DMS114 treated with DMSO at 0.1 percent for 48 hours (cell line): Measurements from ENCODE around the gene ANTKMT.
"Not testable (repeated sequence)": the region's sequence is repeated elsewhere in the genome, so short reads cannot be mapped to it uniquely, and the experiment has no call there.

Experiments used
- DNase-seq: peaks from one replicate; lab custom pipeline; 2025; ENCODE audit not compliant: unreplicated experiment; lab: John Stamatoyannopoulos, UW

ANTKMT gene

DNA sequence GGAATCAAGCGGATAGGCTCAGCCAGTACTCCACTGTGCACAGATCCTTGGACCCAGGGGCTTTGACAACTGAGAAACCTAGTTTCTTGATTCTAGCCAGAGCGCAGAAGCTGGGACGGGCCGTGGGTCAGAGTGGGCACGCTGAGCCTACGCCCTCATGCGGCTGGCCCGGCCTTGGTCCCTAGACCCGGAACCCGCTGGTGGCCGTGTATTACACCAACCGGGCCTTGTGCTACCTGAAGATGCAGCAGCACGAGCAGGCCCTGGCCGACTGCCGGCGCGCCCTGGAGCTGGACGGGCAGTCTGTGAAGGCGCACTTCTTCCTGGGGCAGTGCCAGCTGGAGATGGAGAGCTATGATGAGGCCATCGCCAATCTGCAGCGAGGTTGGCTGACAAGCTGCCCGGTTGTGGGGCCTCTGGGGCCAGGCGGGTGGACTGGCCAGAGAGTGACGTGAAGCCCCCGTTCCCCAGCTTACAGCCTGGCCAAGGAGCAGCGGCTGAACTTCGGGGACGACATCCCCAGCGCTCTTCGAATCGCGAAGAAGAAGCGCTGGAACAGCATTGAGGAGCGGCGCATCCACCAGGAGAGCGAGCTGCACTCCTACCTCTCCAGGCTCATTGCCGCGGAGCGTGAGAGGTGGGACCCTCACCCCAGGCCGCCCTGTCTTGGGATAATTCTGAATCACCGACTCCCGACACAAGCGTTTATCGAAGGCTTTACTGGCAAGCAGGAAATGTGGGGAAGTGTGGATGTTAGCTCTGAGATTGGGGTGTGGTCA, 39.8 kb upstream of the ANTKMT start:
- no peak for DNase-seq

- DNase-seq: no peak
Observed at GRCh38 chr16:681746-682427, 39.1 kb upstream of the ANTKMT start.

GRCh38 chr16:682493-683395, 38.2 kb upstream of the ANTKMT start:
- no peak for DNase-seq

GRCh38 chr16:683396-684070, 37.4 kb upstream of the ANTKMT start:
- no peak for DNase-seq

DNA sequence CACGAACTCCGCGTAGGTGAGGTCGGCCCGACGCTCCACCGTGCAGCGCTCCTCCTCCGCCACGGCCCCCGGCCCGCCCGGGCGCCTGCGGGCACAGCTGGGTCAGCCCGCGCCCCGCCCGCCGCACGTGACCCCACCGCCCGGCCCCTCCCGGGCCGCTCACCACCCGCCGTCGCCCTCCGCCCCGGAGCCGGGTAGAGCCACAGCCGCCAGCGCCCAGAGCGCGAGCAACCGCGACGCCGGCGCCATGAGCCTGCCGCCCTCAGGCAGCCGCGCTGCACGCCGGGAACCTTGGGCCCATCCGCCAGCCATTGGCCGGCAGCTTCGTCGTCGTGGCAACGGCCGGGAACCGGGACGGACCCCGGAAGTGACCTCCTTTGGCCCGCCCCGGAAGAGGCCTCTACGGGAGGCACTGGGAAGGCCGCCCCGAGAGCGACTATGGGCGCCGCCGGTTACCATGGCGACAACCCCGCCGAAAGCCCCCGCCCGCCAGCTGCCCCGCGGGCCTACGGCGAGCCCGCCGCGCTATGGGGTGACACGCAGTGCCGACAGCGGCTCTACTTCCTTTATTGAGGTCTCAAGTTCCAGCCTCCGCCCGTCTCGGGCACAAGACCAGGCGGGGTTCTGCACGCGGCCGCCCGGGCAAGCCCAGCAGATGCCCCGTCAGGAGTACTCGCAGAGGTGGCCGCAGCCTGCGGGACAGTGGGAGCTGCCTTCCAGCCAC, 36.7 kb upstream of the ANTKMT start, which contains the start of gene JMJD8:
JMJD8 (minus strand) TSS at position 264 of the 724 bp plus-strand sequence; CDS start at position 249, 15 bp downstream.
- no peak for DNase-seq

- no peak for DNase-seq
Observed at GRCh38 chr16:684961-685696, 35.8 kb upstream of the ANTKMT start.

- DNase-seq: no peak
Observed at GRCh38 chr16:685967-686366, 35.0 kb upstream of the ANTKMT start.

GRCh38 chr16:686459-687260, 34.3 kb upstream of the ANTKMT start:
- no peak for DNase-seq

DNA sequence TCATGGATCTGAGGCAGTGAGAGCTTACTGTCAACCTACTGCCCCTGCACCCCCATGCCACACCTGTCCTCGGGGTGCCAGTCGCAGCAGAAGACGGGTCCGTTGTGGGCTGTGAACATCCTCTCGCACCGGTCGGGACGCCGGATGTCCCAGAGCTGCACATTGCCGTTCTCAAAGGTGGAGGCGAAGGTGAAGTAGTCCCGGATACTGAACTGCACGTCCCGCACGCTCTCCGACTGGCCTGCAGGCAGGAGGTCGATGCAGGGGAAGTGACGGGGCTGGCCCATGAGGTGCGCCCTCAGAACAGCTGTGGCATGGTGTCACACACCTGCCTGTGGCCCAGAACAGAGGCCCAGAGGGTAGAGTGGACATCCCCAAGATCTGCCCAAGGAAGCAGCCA, 33.4 kb upstream of the ANTKMT start:
- DNase-seq: no peak

DNA sequence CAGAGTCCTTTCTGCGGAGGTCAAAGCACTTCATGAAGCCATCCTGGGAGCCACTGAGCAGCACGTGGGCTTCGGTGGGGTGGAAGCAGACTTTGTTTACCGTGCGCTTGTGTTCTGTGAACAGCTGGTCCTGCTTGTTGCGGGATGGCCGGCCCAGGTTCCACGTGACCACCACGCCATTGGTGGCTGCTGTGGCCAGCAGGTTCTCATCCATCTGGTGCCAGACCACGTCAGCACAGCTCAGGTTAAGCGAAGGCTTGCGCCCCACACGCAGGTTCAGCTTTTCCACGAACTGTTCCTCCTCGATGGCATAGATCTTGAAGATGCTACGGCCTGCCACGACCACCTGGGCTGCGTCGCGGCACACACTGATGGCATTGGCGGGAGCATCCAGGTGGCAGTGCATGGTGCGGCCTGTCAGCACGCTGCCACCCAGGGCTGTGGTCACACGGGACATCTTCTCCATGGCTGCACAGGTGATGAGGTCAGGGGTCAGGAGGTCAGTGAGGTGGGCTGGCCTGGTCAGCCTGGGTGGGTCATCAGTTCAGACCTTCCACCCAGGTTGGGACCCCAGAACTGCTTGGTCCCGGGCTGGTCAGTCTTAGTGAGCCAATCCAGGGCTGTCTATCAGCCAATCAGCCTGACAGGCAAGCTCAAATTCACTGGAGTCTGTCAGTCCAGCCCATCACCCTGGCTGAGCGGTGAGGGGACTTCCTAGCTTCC, 31.6 kb upstream of the ANTKMT start:
- no peak for DNase-seq

DNA sequence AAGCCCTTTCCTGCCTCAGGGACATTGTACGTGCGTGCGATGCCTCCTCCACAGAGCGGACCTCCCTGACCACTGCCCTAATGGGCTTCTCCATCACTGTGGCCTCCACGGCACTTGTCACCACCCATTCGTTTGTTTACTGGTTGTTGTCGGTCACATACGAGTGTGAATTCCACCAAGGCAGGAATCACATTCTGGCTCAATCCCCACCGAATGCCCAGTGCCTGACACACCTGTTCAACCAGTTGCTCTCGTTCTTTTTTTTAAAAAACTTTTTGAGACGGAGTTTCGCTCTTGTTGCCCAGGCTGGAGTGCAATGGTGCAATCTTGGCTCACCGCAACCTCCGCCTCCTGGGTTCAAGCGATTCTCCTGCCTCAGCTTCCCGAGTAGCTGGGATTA, 29.7 kb upstream of the ANTKMT start:
- DNase-seq: not testable (repeated sequence)

- DNase-seq: no peak
Observed at GRCh38 chr16:692356-693108, 28.4 kb upstream of the ANTKMT start.

- no peak for DNase-seq
Observed at GRCh38 chr16:693364-693763, 27.6 kb upstream of the ANTKMT start.

DNA sequence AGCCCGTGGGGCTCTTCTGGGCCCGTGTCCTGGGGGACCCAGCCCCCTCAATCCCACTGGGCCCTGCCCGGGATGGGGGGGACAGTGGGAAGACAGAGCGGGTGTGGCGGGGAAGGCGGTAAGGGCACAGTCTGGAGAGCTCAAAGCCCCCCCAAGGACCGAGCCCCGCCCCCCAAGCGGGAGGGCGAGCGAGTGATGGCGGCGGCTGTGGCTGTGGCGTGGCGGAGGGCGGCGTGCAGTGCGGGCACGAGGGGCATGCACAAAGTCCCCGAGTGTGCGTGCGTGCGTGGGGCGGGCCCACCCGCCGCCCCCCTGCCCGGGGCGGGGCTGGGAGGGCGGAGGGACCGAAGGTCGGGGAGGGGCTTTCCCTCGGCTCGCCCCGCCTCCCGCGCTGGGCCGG, 27.2 kb upstream of the ANTKMT start:
- no peak for DNase-seq

DNA sequence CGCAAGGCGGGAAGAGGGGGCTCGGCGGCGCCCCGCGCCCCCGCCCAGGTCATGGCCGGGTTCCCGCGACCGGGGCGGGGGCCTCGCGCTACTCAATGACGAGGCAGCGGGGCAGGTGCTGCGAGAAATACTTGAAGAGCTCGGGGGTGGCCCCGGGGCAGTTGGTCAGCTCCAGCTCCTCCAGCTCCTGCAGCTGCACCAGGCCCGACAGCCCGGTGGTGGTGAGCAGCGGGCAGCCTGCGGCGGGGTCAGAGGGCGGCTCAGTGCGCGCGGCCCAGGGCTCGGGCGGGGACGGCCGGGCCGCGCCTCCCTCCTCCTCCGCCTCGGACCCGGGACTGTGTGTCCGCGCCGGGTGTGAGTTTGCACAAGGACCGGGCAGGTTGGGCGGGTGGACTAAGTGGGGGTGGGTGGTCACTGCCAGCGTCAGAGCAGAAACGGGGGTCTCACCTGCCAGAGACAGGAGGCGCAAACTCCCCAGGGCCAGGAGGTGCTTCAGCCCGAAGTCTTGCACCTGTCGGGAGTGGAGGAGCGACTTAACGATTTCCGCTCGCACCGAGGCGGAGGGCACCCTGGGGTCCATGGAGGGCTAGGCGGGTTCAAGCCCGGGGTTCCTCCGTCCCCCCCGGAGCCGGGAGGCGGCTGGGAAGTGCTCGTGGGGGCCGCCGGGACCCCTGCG, 26.6 kb upstream of the ANTKMT start:
- no peak for DNase-seq

GRCh38 chr16:694863-695354, 26.0 kb upstream of the ANTKMT start:
- DNase-seq: no peak
